H1 (cell line): ENCODE measurements around the gene ZNF808. TPM values are rescaled to one million over a fixed set of nuclear protein-coding genes. Genes with fewer than 3 reads are reported as not detected.

Experiments
- CTCF ChIA-PET: fragments of 300-600 bp; sonication (Branson Sonifier 250); formaldehyde crosslinking; loops from one replicate; lab custom pipeline; 2021; ENCODE audit not compliant: partially characterized antibody; lab: Charles Lee
- POLR2A ChIA-PET: fragments of 300-600 bp; sonication (Branson Sonifier 250); formaldehyde crosslinking; loops from one replicate; lab custom pipeline; 2021; ENCODE audit warnings: inconsistent platforms; ENCODE audit not compliant: partially characterized antibody; lab: Charles Lee
- DNase-seq, 2 experiments: peaks; one replicate each; pipeline versions ENCODE4 v3.0.0 to v3.0.0-alpha.2; 2010 to 2022; ENCODE audit warnings: low spot score in 2 of 2, low read depth in 1 of 2, mixed read lengths in 1 of 2
- FAIRE-seq: peaks from 2 replicates; lab custom pipeline; 2011; peaks lifted over from hg19 to GRCh38; lab: Jason Lieb, UNC
- H2AFZ ChIP-seq: 2 replicates; pipeline ENCODE4 v1.8.1; 2012; ENCODE audit warnings: low read length, inconsistent platforms
- H2AK5ac ChIP-seq: 2 replicates; pipeline ENCODE4 v1.6.1; 2013; ENCODE audit warnings: low read depth, low read length
- H2BK120ac ChIP-seq: replicated peaks from 2 replicates; pipeline ENCODE3; 2013; ENCODE audit warnings: low read depth, low read length, inconsistent platforms
- H2BK12ac ChIP-seq: 2 replicates; pipeline ENCODE4 v1.6.1; 2013; ENCODE audit warnings: low read depth, low read length
- H2BK15ac ChIP-seq: 2 replicates; pipeline ENCODE4 v1.6.1; 2013; ENCODE audit warnings: low read length
- H2BK20ac ChIP-seq: 2 replicates; pipeline ENCODE4 v1.6.1; 2013; ENCODE audit warnings: low read length
- H2BK5ac ChIP-seq: 2 replicates; pipeline ENCODE4 v1.6.1; 2013; ENCODE audit warnings: low read depth, low read length
- H3K14ac ChIP-seq: 2 replicates; pipeline ENCODE4 v1.6.1; 2013; ENCODE audit warnings: inconsistent platforms; ENCODE audit not compliant: insufficient read length
- H3K18ac ChIP-seq: 2 replicates; pipeline ENCODE4 v1.6.1; 2013; ENCODE audit warnings: low read length; ENCODE audit errors: extremely low read depth
- H3K23ac ChIP-seq: 2 replicates; pipeline ENCODE4 v1.6.1; 2013; ENCODE audit warnings: inconsistent platforms; ENCODE audit not compliant: insufficient read length
- H3K23me2 ChIP-seq: 2 replicates; pipeline ENCODE4 v1.6.1; 2013; ENCODE audit warnings: low read depth, low read length
- H3K27ac ChIP-seq: 2 replicates; pipeline ENCODE4 v1.6.1; 2011; ENCODE audit warnings: low read depth, low read length, inconsistent platforms
- H3K27me3 ChIP-seq, 4 experiments: replicated peaks in 1 of 4; 1 replicate in 1 of 4; 2 replicates in 3 of 4; pipeline versions ENCODE4 v1.6.1 to v1.8.1; 2011 to 2013; ENCODE audit warnings: low read length in 3 of 4, mild to moderate bottlenecking in 3 of 4, inconsistent platforms in 2 of 4, mixed read lengths in 2 of 4, moderate library complexity in 1 of 4; ENCODE audit not compliant: control insufficient read depth in 3 of 4, insufficient read depth in 3 of 4; ENCODE audit errors: extremely low read depth in 1 of 4
- H3K36me3 ChIP-seq, 4 experiments: 2 replicates each; pipeline versions ENCODE4 v1.6.1 to v1.8.1; 2011 to 2013; ENCODE audit warnings: mild to moderate bottlenecking in 4 of 4, low read length in 3 of 4, moderate library complexity in 2 of 4, control low read depth in 1 of 4, inconsistent platforms in 1 of 4; ENCODE audit not compliant: insufficient read depth in 4 of 4, control insufficient read depth in 2 of 4
- H3K4ac ChIP-seq: replicated peaks from 2 replicates; pipeline ENCODE3; 2013; ENCODE audit warnings: low read length, low read depth, mixed read lengths, inconsistent platforms; ENCODE audit not compliant: insufficient read length
- H3K4me1 ChIP-seq, 4 experiments: replicated peaks in 1 of 4; 1 replicate in 1 of 4; 2 replicates in 3 of 4; pipeline versions ENCODE4 v1.6.1 to v1.8.1; 2011 to 2013; ENCODE audit warnings: low read length in 3 of 4, inconsistent platforms in 2 of 4, mixed read lengths in 1 of 4; ENCODE audit not compliant: insufficient read depth in 4 of 4, control insufficient read depth in 3 of 4
- H3K4me2 ChIP-seq, 2 experiments: 2 replicates each; pipeline versions ENCODE4 v1.6.1 to v1.8.1; 2011 to 2013; ENCODE audit warnings: low read depth in 2 of 2, low read length in 2 of 2, control low read depth in 1 of 2, inconsistent platforms in 1 of 2, mild to moderate bottlenecking in 1 of 2; ENCODE audit not compliant: insufficient read depth in 1 of 2
- H3K4me3 ChIP-seq, 4 experiments: fragments of 200-600, 300-600 bp in 1 of 4; sonication (generic), shearing (Covaris generic), sonication (Bioruptor Twin) in 1 of 4; 2 replicates each; pipeline versions ENCODE4 v1.5.1 to v1.8.1; 2011 to 2016; ENCODE audit warnings: low read length in 4 of 4, low read depth in 3 of 4, control low read depth in 2 of 4, inconsistent platforms in 2 of 4, mild to moderate bottlenecking in 2 of 4, mixed read lengths in 1 of 4, moderate library complexity in 1 of 4; ENCODE audit not compliant: insufficient read depth in 2 of 4; ENCODE audit errors: extremely low read depth in 1 of 4
- H3K56ac ChIP-seq: replicated peaks from 2 replicates; pipeline ENCODE3; 2013; ENCODE audit warnings: low read depth, mild to moderate bottlenecking, mixed read lengths, low read length, inconsistent platforms; ENCODE audit not compliant: insufficient read length
- H3K79me1 ChIP-seq: 2 replicates; pipeline ENCODE4 v1.6.1; 2013; ENCODE audit warnings: low read depth, low read length, control low read depth
- H3K79me2 ChIP-seq, 2 experiments: 2 replicates each; pipeline versions ENCODE4 v1.6.1 to v1.8.1; 2012 to 2013; ENCODE audit warnings: low read length in 2 of 2, mild to moderate bottlenecking in 2 of 2, inconsistent platforms in 1 of 2; ENCODE audit not compliant: insufficient read depth in 2 of 2, control insufficient read depth in 1 of 2
- H3K9ac ChIP-seq, 4 experiments: replicated peaks in 1 of 4; 1 replicate in 1 of 4; 2 replicates in 3 of 4; pipeline versions ENCODE4 v1.6.1 to v1.8.1; 2011 to 2013; ENCODE audit warnings: low read depth in 3 of 4, low read length in 3 of 4, control low read depth in 2 of 4, mild to moderate bottlenecking in 2 of 4, moderate library complexity in 2 of 4, inconsistent platforms in 1 of 4; ENCODE audit errors: extremely low read depth in 1 of 4
- H3K9me3 ChIP-seq, 2 experiments: 2 replicates each; pipeline versions ENCODE4 v1.6.1 to v1.8.1; 2012 to 2013; ENCODE audit warnings: mild to moderate bottlenecking in 2 of 2, moderate library complexity in 2 of 2, control low read depth in 1 of 2, inconsistent platforms in 1 of 2, low read depth in 1 of 2, low read length in 1 of 2, mixed read lengths in 1 of 2; ENCODE audit not compliant: insufficient read depth in 2 of 2
- H4K20me1 ChIP-seq, 2 experiments: replicated peaks in 1 of 2; 2 replicates each; pipeline versions ENCODE3 to v1.8.1; 2011 to 2013; ENCODE audit warnings: inconsistent platforms in 2 of 2, low read length in 2 of 2, mild to moderate bottlenecking in 1 of 2; ENCODE audit not compliant: insufficient read depth in 2 of 2, control insufficient read depth in 1 of 2
- H4K5ac ChIP-seq: 2 replicates; pipeline ENCODE4 v1.6.1; 2013; ENCODE audit warnings: low read length, low read depth, mixed read lengths, inconsistent platforms; ENCODE audit not compliant: insufficient read length
- H4K8ac ChIP-seq: 2 replicates; pipeline ENCODE4 v1.8.0; 2013; ENCODE audit warnings: mild to moderate bottlenecking, moderate library complexity, low read length, inconsistent platforms; ENCODE audit not compliant: insufficient read depth; ENCODE audit errors: extremely low read depth
- H4K91ac ChIP-seq: replicated peaks from 2 replicates; pipeline ENCODE3; 2013; ENCODE audit warnings: low read length, mixed read lengths, inconsistent platforms; ENCODE audit not compliant: insufficient read length
- CBX8 ChIP-seq: fragments of 300-800, 300-1000 bp; sonication (generic); IDR thresholded peaks from 2 replicates; pipeline ENCODE4 v1.7.1; 2016; ENCODE audit warnings: low read depth, low read length, borderline replicate concordance
- CEBPB ChIP-seq: IDR thresholded peaks from 2 replicates; pipeline ENCODE4 v1.6.1; 2012; ENCODE audit warnings: low read depth, low read length
- PHF8 ChIP-seq: fragments of 200-600 bp; sonication (generic); conservative IDR thresholded peaks from 2 replicates; pipeline ENCODE4 v1.7.1; 2012; ENCODE audit warnings: low read depth, mild to moderate bottlenecking, inconsistent platforms, low read length, moderate library complexity
- RXRA ChIP-seq: IDR thresholded peaks from 2 replicates; pipeline ENCODE4 v1.6.1; 2011; ENCODE audit warnings: low read depth, mild to moderate bottlenecking, low read length, moderate library complexity; ENCODE audit not compliant: insufficient read depth
- SP2 ChIP-seq: IDR thresholded peaks from 2 replicates; pipeline ENCODE4 v1.6.1; 2012; ENCODE audit warnings: mild to moderate bottlenecking, low read length, inconsistent platforms
- WGBS, 2 experiments: shearing (Covaris generic) in 1 of 2; methylation state at CpG; one replicate each; pipeline versions ENCODE4 v1.1.6 to v1.1.7; 2013 to 2015; ENCODE audit warnings: low lambda C conversion rate in 2 of 2, mixed read lengths in 2 of 2, inconsistent platforms in 1 of 2, low coverage in 1 of 2, missing lambda C conversion rate in 1 of 2; ENCODE audit not compliant: insufficient replicate concordance in 2 of 2, insufficient coverage in 1 of 2, insufficient read length in 1 of 2; ENCODE audit errors: extremely low coverage in 1 of 2, missing lambda C conversion rate in 1 of 2; 5-methylcytosine and 5-hydroxymethylcytosine counted together
- polyA plus RNA-seq, 7 experiments: library from polyadenylated mRNA; depleted of rRNA in 3 of 7; stranded (reverse) in 5 of 7; unstranded in 2 of 7; fragments of >200 nt in 5 of 7; fragments of 200-250 nt in 2 of 7; gene quantifications; 1 replicate in 5 of 7; 2 replicates in 1 of 7; 4 replicates in 1 of 7; pipeline versions ENCODE4 v1.2.1 to v1.2.3, GENCODE V29; 2011 to 2013; ENCODE audit warnings: missing spikeins in 2 of 7, mixed read lengths in 2 of 7
- total RNA-seq: library from RNA; stranded (reverse); fragmentation: NEBNext Ultra II Directional; extraction: Animal tissue kit (Norgen Biotek cat#: 25700); gene quantifications from 2 replicates; pipeline ENCODE4 v1.2.1, GENCODE V29; 2021

The ZNF808 gene
- total and polyA plus RNA-seq, 2 of the 8 experiments (the other 6 are each of a cell fraction or from before 2014, with no cell fraction given): 3.9 to 25.9 TPM

DNA sequence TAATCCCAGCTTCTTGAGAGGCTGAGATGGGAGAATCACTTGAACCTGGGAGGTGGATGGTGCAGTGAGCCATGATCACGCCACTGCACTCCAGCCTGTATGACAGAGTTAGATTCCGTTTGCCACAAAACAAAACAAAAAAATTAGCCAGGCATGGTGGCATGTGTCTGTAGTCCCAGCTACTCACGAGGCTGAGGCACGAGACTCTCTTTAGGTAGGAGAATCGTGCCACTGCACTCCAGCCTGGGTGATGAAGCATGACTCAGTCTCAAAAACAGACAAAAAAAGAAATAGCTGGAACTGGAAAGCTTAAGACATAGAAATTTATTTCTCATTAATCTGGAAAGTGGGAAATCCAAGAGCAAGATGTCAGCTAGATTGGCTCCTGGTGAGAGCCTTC lies 20.2 kb upstream of the ZNF808 start:
- ChIA-PET POLR2A (no interaction called here), CTCF (interaction anchor here (1.0 to 1.1 kb wide), 2 partner anchors 9 to 97 kb away, joined by 4 read pairs; no protein-coding TSS in a partner anchor)
- H2BK15ac ChIP-seq: no peak overlapping the region
- no peak overlapping the region for H3K18ac ChIP-seq
- no peak overlapping the region for H2BK20ac ChIP-seq
- H3K23me2 ChIP-seq: no peaks in the 10 kb centered on the region
- no peak overlapping the region for H2BK5ac ChIP-seq
- no peak overlapping the region for H2BK12ac ChIP-seq
- no peak for DNase-seq
- no peak overlapping the region for H4K91ac ChIP-seq
- no peak overlapping the region for H3K4me2 ChIP-seq
- H4K20me1 ChIP-seq: peaks cover 0 to 1% of the 10 kb centered on the region in 2 experiments
- H3K9me3 ChIP-seq: no peaks in the 10 kb centered on the region
- no peaks in the 10 kb centered on the region for H3K79me2 ChIP-seq
- H2AFZ ChIP-seq: no peak overlapping the region
- H3K36me3 ChIP-seq: peaks cover 0 to 7% (median 0%) of the 10 kb centered on the region in 4 experiments; a peak in 2 of 8 replicates
- no peak for FAIRE-seq
- H4K5ac ChIP-seq: no peak overlapping the region
- no peaks in the 10 kb centered on the region for H3K4me1 ChIP-seq
- H4K8ac ChIP-seq: no peak overlapping the region
- H3K27me3 ChIP-seq: peaks cover 0 to 8% (median 4%) of the 10 kb centered on the region in 4 experiments; a peak in 4 of 7 replicates
- no peak overlapping the region for H3K4ac ChIP-seq
- H3K4me3 ChIP-seq: no peak overlapping the region
- H2BK120ac ChIP-seq: no peak overlapping the region
- H3K23ac ChIP-seq: no peak overlapping the region
- H3K79me1 ChIP-seq: no peaks in the 10 kb centered on the region
- H3K56ac ChIP-seq: no peak overlapping the region
- H3K27ac ChIP-seq: no peak overlapping the region
- 96% methylated on average over 5 of the region's 5 CpGs; no CpG with 5 or more reads in 1 of the 2 experiments for WGBS, 2 experiments
- H3K14ac ChIP-seq: no peak overlapping the region
- H2AK5ac ChIP-seq: no peak overlapping the region
- TF ChIP-seq PHF8 (no peak), SP2 (no peak), CEBPB (no peak), RXRA (no peak), CBX8 (no peak)
- TF ChIP-seq, all 59 proteins: peak for 0
- no peak overlapping the region for H3K9ac ChIP-seq
